GM23248 (cell line): Measurements from ENCODE around the gene STAG1.
"Not testable (repeated sequence)": the region's sequence is repeated elsewhere in the genome, so short reads cannot be mapped to it uniquely, and the experiment has no call there.

Experiments
- EZH2 ChIP-seq: fragments of 200-600 bp; sonication (generic); IDR thresholded peaks from 2 replicates; pipeline ENCODE4 v1.6.1; 2018; ENCODE audit warnings: antibody characterized with exemption, mild to moderate bottlenecking; ENCODE audit not compliant: insufficient read depth, poor library complexity, severe bottlenecking
- EZH2phosphoT487 ChIP-seq: fragments of 200-600 bp; sonication (generic); IDR thresholded peaks from 2 replicates; pipeline ENCODE4 v1.6.1; 2018; ENCODE audit warnings: antibody characterized with exemption, moderate library complexity, mild to moderate bottlenecking, low read depth; ENCODE audit not compliant: insufficient read depth

DNA sequence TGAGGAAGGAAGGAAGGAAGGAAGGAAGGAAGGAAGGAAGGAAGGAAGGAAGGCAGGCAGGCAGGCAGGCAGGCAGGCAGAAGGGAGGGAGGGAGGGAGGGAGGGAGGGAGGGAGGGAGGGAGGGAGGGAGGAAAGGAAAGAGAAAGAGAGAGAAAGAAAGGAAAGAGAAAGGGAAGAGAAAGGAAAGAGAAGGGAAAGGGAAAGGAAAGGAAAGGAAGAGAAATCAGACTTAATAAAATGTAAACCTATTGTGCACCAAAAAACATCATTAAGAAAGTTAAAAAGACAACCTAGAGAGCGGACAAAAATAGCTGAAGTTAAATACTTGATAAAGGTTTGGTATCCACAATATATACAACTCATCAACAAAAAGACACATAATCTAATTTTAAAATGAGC, 187.2 kb downstream of the STAG1 start:
- not testable (repeated sequence) for TF ChIP-seq EZH2phosphoT487, EZH2
